SK-N-SH (cell line): Measurements from ENCODE around the gene CELSR2. TPM values are rescaled to one million over a fixed set of nuclear protein-coding genes. Genes with fewer than 3 reads are reported as not detected.

ENCODE experiments used
- CTCF ChIA-PET: fragments of 300-600, 350-600 bp; formaldehyde crosslinking; extraction: SDS; loops from one replicate; lab custom pipeline; 2021; lab: Yijun Ruan, JAX
- POLR2A ChIA-PET: fragments of 350-600 bp; sonication (Branson Sonifier 250); formaldehyde crosslinking; extraction: SDS; loops from one replicate; lab custom pipeline; 2020; ENCODE audit warnings: antibody characterized with exemption, inconsistent platforms; lab: Yijun Ruan, JAX
- DNase-seq: peaks from one replicate; pipeline ENCODE4 v3.0.0; 2012
- H2AFZ ChIP-seq: fragments of 200-600 bp; sonication (generic); 2 replicates; pipeline ENCODE4 v1.8.1; 2016; ENCODE audit warnings: antibody characterized with exemption, mild to moderate bottlenecking, low read depth
- H3F3A ChIP-seq: fragments of 200-600 bp; sonication (generic); replicated peaks from 2 replicates; pipeline ENCODE3; 2016; ENCODE audit warnings: antibody characterized with exemption, mild to moderate bottlenecking; ENCODE audit not compliant: insufficient read depth
- H3K27ac ChIP-seq, 2 experiments: fragments of 200-500 bp in 1 of 2; fragments of 200-600 bp in 1 of 2; sonication (Bioruptor generic) in 1 of 2; sonication (generic), shearing (Covaris generic) in 1 of 2; 2 replicates each; pipeline versions ENCODE4 v1.5.1 to v1.6.1; 2014 to 2016; ENCODE audit warnings: low read depth in 2 of 2, inconsistent platforms in 1 of 2, low read length in 1 of 2, mild to moderate bottlenecking in 1 of 2, mixed read lengths in 1 of 2
- H3K27me3 ChIP-seq: fragments of 200-600 bp; sonication (generic), shearing (Covaris generic); 2 replicates; pipeline ENCODE4 v1.6.1; 2016; ENCODE audit warnings: mixed run types; ENCODE audit not compliant: insufficient read depth
- H3K36me3 ChIP-seq, 2 experiments: fragments of 200-500 bp in 1 of 2; fragments of 200-600 bp in 1 of 2; sonication (Bioruptor generic) in 1 of 2; sonication (generic) in 1 of 2; replicated peaks in 1 of 2; 2 replicates each; pipeline versions ENCODE3 to v1.5.1; 2014 to 2016; ENCODE audit warnings: low read length in 1 of 2, mild to moderate bottlenecking in 1 of 2; ENCODE audit not compliant: insufficient read depth in 2 of 2, control insufficient read depth in 1 of 2
- H3K4me1 ChIP-seq, 2 experiments: fragments of 200-500 bp in 1 of 2; fragments of 200-600 bp in 1 of 2; sonication (Bioruptor generic) in 1 of 2; sonication (generic), shearing (Covaris generic) in 1 of 2; 2 replicates each; pipeline versions ENCODE4 v1.5.1 to v1.6.1; 2014 to 2016; ENCODE audit warnings: low read depth in 1 of 2, low read length in 1 of 2, mixed run types in 1 of 2; ENCODE audit not compliant: insufficient read depth in 2 of 2, control insufficient read depth in 1 of 2
- H3K4me2 ChIP-seq: fragments of 200-600 bp; sonication (generic), shearing (Covaris generic); 2 replicates; pipeline ENCODE4 v1.6.1; 2017; ENCODE audit warnings: mixed run types
- H3K4me3 ChIP-seq, 2 experiments: fragments of 200-500 bp in 1 of 2; fragments of 200-600 bp in 1 of 2; sonication (Bioruptor generic) in 1 of 2; sonication (generic), shearing (Covaris generic) in 1 of 2; 2 replicates each; pipeline versions ENCODE4 v1.5.1 to v1.8.1; 2014 to 2016; ENCODE audit warnings: low read depth in 2 of 2, inconsistent platforms in 1 of 2, low read length in 1 of 2, mild to moderate bottlenecking in 1 of 2, mixed read lengths in 1 of 2, moderate library complexity in 1 of 2
- H3K79me2 ChIP-seq: fragments of 200-600 bp; sonication (generic); 2 replicates; pipeline ENCODE4 v1.8.1; 2017; ENCODE audit warnings: mild to moderate bottlenecking; ENCODE audit not compliant: insufficient read depth
- H3K9ac ChIP-seq: fragments of 200-600 bp; sonication (generic); 2 replicates; pipeline ENCODE4 v1.6.1; 2017; ENCODE audit warnings: mixed run types
- H3K9me2 ChIP-seq: fragments of 200-600 bp; sonication (generic); 2 replicates; pipeline ENCODE4 v1.6.1; 2017; ENCODE audit warnings: mixed run types
- H3K9me3 ChIP-seq: fragments of 200-600 bp; sonication (generic); 2 replicates; pipeline ENCODE4 v1.6.1; 2017; ENCODE audit warnings: mixed run types, mild to moderate bottlenecking, moderate library complexity
- H4K20me1 ChIP-seq: fragments of 200-600 bp; sonication (generic); 2 replicates; pipeline ENCODE4 v1.6.1; 2017; ENCODE audit warnings: mild to moderate bottlenecking, mixed run types; ENCODE audit not compliant: insufficient read depth
- CTCF ChIP-seq: fragments of 200-600 bp; sonication (generic); IDR thresholded peaks from 2 replicates; pipeline ENCODE4 v1.6.1; 2017; ENCODE audit warnings: antibody characterized with exemption, mild to moderate bottlenecking, moderate library complexity
- ELF1 ChIP-seq: IDR thresholded peaks from 2 replicates; pipeline ENCODE4 v1.4.0; 2012
- EP300 ChIP-seq, 2 experiments: IDR thresholded peaks; 2 replicates each; pipeline versions ENCODE4 v1.4.0 to v1.6.1; 2012; ENCODE audit warnings: borderline replicate concordance in 1 of 2, low read depth in 1 of 2, low read length in 1 of 2
- EZH2phosphoT487 ChIP-seq: fragments of 200-600 bp; sonication (generic); IDR thresholded peaks from 2 replicates; pipeline ENCODE4 v1.6.1; 2017; ENCODE audit warnings: low read depth, mixed run types, mild to moderate bottlenecking, antibody characterized with exemption, moderate library complexity, borderline replicate concordance
- FOSL2 ChIP-seq: IDR thresholded peaks from 2 replicates; pipeline ENCODE4 v1.4.0; 2012; ENCODE audit warnings: low read depth, mild to moderate bottlenecking, moderate library complexity, borderline replicate concordance
- IRF3 ChIP-seq: fragments of 150-350 bp; IDR thresholded peaks from 2 replicates; pipeline ENCODE4 v1.6.1; 2016; ENCODE audit warnings: mild to moderate bottlenecking, low read depth, low read length
- MAX ChIP-seq: IDR thresholded peaks from 2 replicates; pipeline ENCODE4 v1.4.0; 2012; ENCODE audit warnings: low read depth
- MXI1 ChIP-seq: IDR thresholded peaks from 2 replicates; pipeline ENCODE4 v1.6.1; 2012; ENCODE audit warnings: mild to moderate bottlenecking, low read depth, low read length, improper control_type of control experiment
- POLR2AphosphoS5 ChIP-seq: IDR thresholded peaks from 2 replicates; pipeline ENCODE4 v1.6.1; 2012; ENCODE audit warnings: low read depth, low read length
- RXRA ChIP-seq: IDR thresholded peaks from 2 replicates; pipeline ENCODE4 v1.4.0; 2012; ENCODE audit warnings: low read depth, mild to moderate bottlenecking, borderline replicate concordance
- WGBS: methylation state at CpG from one replicate; pipeline ENCODE4 v1.1.6; 2017; ENCODE audit warnings: low lambda C conversion rate; 5-methylcytosine and 5-hydroxymethylcytosine counted together
- polyA plus RNA-seq, 3 experiments: library from polyadenylated mRNA; depleted of rRNA; stranded (reverse); fragments of >200 nt; gene quantifications; 2 replicates each; pipeline ENCODE4 v1.2.3, GENCODE V29; 2012

The CELSR2 gene
- polyA plus RNA-seq, 1 of the 3 experiments (the other 2 are of a cell fraction), result 3.5 TPM

GRCh38 chr1:109261006-109261405, 11.7 kb downstream of the CELSR2 start:
- POLR2A ChIA-PET, result no interaction called here
- no peaks in the 10 kb centered on the region for H3K79me2 ChIP-seq
- no peaks in the 10 kb centered on the region for H3K27me3 ChIP-seq
- peaks cover 0 to 5% of the 10 kb centered on the region in 2 experiments for H3K36me3 ChIP-seq
- no peaks in the 10 kb centered on the region for H3K9me3 ChIP-seq
- H3K9ac ChIP-seq, result no peak overlapping the region
- WGBS, result 95% methylated on average over 12 of the region's 16 CpGs
- H4K20me1 ChIP-seq, result no peaks in the 10 kb centered on the region
- no peak overlapping the region for H3K4me2 ChIP-seq
- H3K4me3 ChIP-seq, result no peak overlapping the region
- H3K27ac ChIP-seq, result no peak overlapping the region
- no peak overlapping the region for H2AFZ ChIP-seq
- CTCF ChIA-PET, result interaction anchor here (0.6 to 2.1 kb wide), 4 partner anchors 60 to 271 kb away, joined by 3 to 5 read pairs (median 3); no protein-coding TSS in a partner anchor
- H3K4me1 ChIP-seq, result peaks cover 0 to 25% of the 10 kb centered on the region in 2 experiments; a peak in 2 of 4 replicates
- no peaks in the 10 kb centered on the region for H3F3A ChIP-seq
- DNase-seq, result no peak
- no peak for TF ChIP-seq IRF3
- no peak for TF ChIP-seq CTCF
- TF ChIP-seq EP300 (IDR thresholded peaks at IDR 0.05; ENCODE audit: borderline replicate concordance in 1 of 2, low read depth in 1 of 2, low read length in 1 of 2), result no peak
- TF ChIP-seq FOSL2, result no peak
- no peak for TF ChIP-seq MXI1
- no peaks in the 10 kb centered on the region for H3K9me2 ChIP-seq

GRCh38 chr1:109261578-109261977, 12.2 kb downstream of the CELSR2 start:
- peaks cover 0 to 5% of the 10 kb centered on the region in 2 experiments for H3K36me3 ChIP-seq
- no peaks in the 10 kb centered on the region for H3K9me3 ChIP-seq
- no peaks in the 10 kb centered on the region for H3K9me2 ChIP-seq
- H3K27ac ChIP-seq, result no peak overlapping the region
- 93% methylated on average over 5 of the region's 6 CpGs for WGBS
- ChIA-PET CTCF (interaction anchor here (0.6 to 1.4 kb wide), 2 partner anchors 123 to 271 kb away, joined by 3 read pairs; no protein-coding TSS in a partner anchor), POLR2A (no interaction called here)
- no peak for TF ChIP-seq IRF3
- TF ChIP-seq POLR2AphosphoS5, result no peak
- TF ChIP-seq ELF1, result no peak
- TF ChIP-seq RXRA, result no peak
- TF ChIP-seq MAX, result no peak
- TF ChIP-seq EZH2phosphoT487, result no peak
- no peaks in the 10 kb centered on the region for H3F3A ChIP-seq
- H3K4me2 ChIP-seq, result no peak overlapping the region
- no peak overlapping the region for H3K9ac ChIP-seq
- no peak for DNase-seq
- H4K20me1 ChIP-seq, result no peaks in the 10 kb centered on the region
- no peaks in the 10 kb centered on the region for H3K79me2 ChIP-seq
- no peaks in the 10 kb centered on the region for H3K27me3 ChIP-seq
- no peak overlapping the region for H2AFZ ChIP-seq
- H3K4me3 ChIP-seq, result no peak overlapping the region
- H3K4me1 ChIP-seq, result peaks cover 0 to 22% of the 10 kb centered on the region in 2 experiments; a peak in 2 of 4 replicates
